Mesenteric fat pad (tissue), 1 donor: Measurements from ENCODE around the gene CEP57. TPM values are rescaled to one million over a fixed set of nuclear protein-coding genes. Genes with fewer than 3 reads are reported as not detected.
A peak's percentile ranks its signal among the peaks of the same experiment; 100 is the strongest.

Source experiments
- DNase-seq: peaks from one replicate; pipeline ENCODE4 v3.0.0-alpha.2; 2020; ENCODE audit warnings: low spot score
- long read RNA-seq: library from polyadenylated mRNA; unstranded; transcript quantifications from one replicate; pipeline ENCODE4 v2.0.0, GENCODE V29; 2020
- total RNA-seq: library from RNA; stranded (reverse); fragmentation: NEBNext Ultra II Directional; extraction: Animal tissue kit (Norgen Biotek cat#: 25700); gene quantifications from one replicate; pipeline ENCODE4 v1.2.1, GENCODE V29; 2021
- donor health status: DM: yes; HTN: yes; CAD: no.

The CEP57 gene
- total RNA-seq: 20.7 TPM
- long read RNA-seq, transcript CEP57-210 (7 exons, 2,084 nt): major isoform, 9 of 35 reads
- long read RNA-seq, partial matches to known transcripts: 9 of 35 reads
- long read RNA-seq, other reads (novel, unspliced or antisense): 16 of 35 reads

GRCh38 chr11:95790123-95790932 is at the start of gene CEP57:
CEP57 (plus strand) TSS chr11:95790498; CDS start chr11:95790699, 201 bp downstream.
- peak; percentile 96 for DNase-seq

GRCh38 chr11:95750101-95750500 is 40.2 kb upstream of the CEP57 start:
- no peak for DNase-seq

- DNase-seq: no peak
Measured at GRCh38 chr11:95751515-95751914, 38.8 kb upstream of the CEP57 start.

- DNase-seq: no peak
Measured at GRCh38 chr11:95760941-95761340, 29.4 kb upstream of the CEP57 start.

- DNase-seq: no peak
Measured at GRCh38 chr11:95762534-95762933, 27.8 kb upstream of the CEP57 start.

- DNase-seq: no peak
Measured at GRCh38 chr11:95764267-95764898, 25.9 kb upstream of the CEP57 start.

- no peak for DNase-seq
Measured at GRCh38 chr11:95766701-95767100, 23.6 kb upstream of the CEP57 start.

GRCh38 chr11:95767498-95767897 is 22.8 kb upstream of the CEP57 start:
- no peak for DNase-seq

- DNase-seq: no peak
Measured at GRCh38 chr11:95768521-95768920, 21.8 kb upstream of the CEP57 start.

- no peak for DNase-seq
Measured at GRCh38 chr11:95776859-95777258, 13.4 kb upstream of the CEP57 start.

GRCh38 chr11:95778699-95779098 is 11.6 kb upstream of the CEP57 start:
- DNase-seq: no peak

- DNase-seq: no peak
Measured at GRCh38 chr11:95780544-95780943, 9.8 kb upstream of the CEP57 start.

- DNase-seq: peak; percentile 81
Measured at GRCh38 chr11:95788921-95789505, 1.3 kb upstream of the CEP57 start.

GRCh38 chr11:95789506-95790122 is 684 bp upstream of the CEP57 start, which contains the start of gene FAM76B:
FAM76B (minus strand) TSS chr11:95789782; CDS start chr11:95789478, 304 bp downstream.
- DNase-seq: peak; percentile 99

- DNase-seq: peak; percentile 89
Measured at GRCh38 chr11:95790933-95791708, 823 bp downstream of the CEP57 start.

GRCh38 chr11:95791709-95792033 is 1.4 kb downstream of the CEP57 start:
- no peak for DNase-seq

GRCh38 chr11:95792200-95792599 is 1.9 kb downstream of the CEP57 start:
- no peak for DNase-seq

GRCh38 chr11:95792700-95793099 is 2.4 kb downstream of the CEP57 start:
- no peak for DNase-seq

- DNase-seq: no peak
Measured at GRCh38 chr11:95793116-95793515, 2.8 kb downstream of the CEP57 start.

- no peak for DNase-seq
Measured at GRCh38 chr11:95794086-95794485, 3.8 kb downstream of the CEP57 start.
